B cell (primary cell): ENCODE results near the gene TET2.

Source experiments
- CTCF ChIP-seq: fragments of 200-600 bp; IDR thresholded peaks from one replicate; pipeline ENCODE4 v1.8.0; 2022; ENCODE audit warnings: antibody characterized with exemption, mild to moderate bottlenecking
- EZH2 ChIP-seq: IDR thresholded peaks from 2 replicates; pipeline ENCODE4 v1.6.1; 2012; ENCODE audit warnings: borderline replicate concordance, low read depth, mild to moderate bottlenecking, moderate library complexity, low read length; ENCODE audit not compliant: insufficient read depth, poor library complexity, severe bottlenecking

GRCh38 chr4:105304085-105304484, 157.4 kb downstream of the TET2 start:
- TF ChIP-seq CTCF (no peak), EZH2 (no peak)
